HCT116 (cell line): Measurements from ENCODE around the gene PLCB1. TPM values are rescaled to one million over a fixed set of nuclear protein-coding genes. Genes with fewer than 3 reads are reported as not detected.

Experiments
- ATAC-seq: fragments of 200-7000 bp; cut with Tn5 transposase; 2 replicates; pipeline ENCODE4 v1.9.1; 2020; ENCODE audit warnings: mild to moderate bottlenecking, moderate library complexity
- BruUV-seq: library from RNA; stranded (reverse); fragments of 400-500 nt; replicated peaks from 2 replicates; lab custom pipeline; 2021; lab: Mats Ljungman, UMichigan
- CTCF ChIA-PET: fragments of 300-600 bp; sonication (Branson Sonifier 250); formaldehyde crosslinking; loops from one replicate; lab custom pipeline; 2021; ENCODE audit warnings: antibody characterized with exemption; lab: Charles Lee
- POLR2A ChIA-PET: fragments of 300-600, 350-600 bp; sonication (Branson Sonifier 250); formaldehyde crosslinking; loops from one replicate; lab custom pipeline; 2021; ENCODE audit warnings: antibody characterized with exemption; lab: Charles Lee
- RAD21 ChIA-PET, 2 experiments: fragments of 300-600 bp; sonication (Branson Sonifier 250); formaldehyde crosslinking; loops; one replicate each; lab custom pipeline; 2023; ENCODE audit warnings: low total read pairs in 2 of 2; ENCODE audit not compliant: uncharacterized antibody in 2 of 2, unreplicated experiment in 2 of 2, low non-redundant PET in 1 of 2; lab: Charles Lee
- DNase-seq: peaks from one replicate; pipeline ENCODE4 v3.0.0-alpha.2; 2010; ENCODE audit warnings: low read depth, low spot score
- H2AFZ ChIP-seq: fragments of 200-600 bp; shearing (Covaris generic), sonication (generic); 2 replicates; pipeline ENCODE4 v1.6.1; 2017; ENCODE audit warnings: low read depth, mixed run types, mixed read lengths, antibody characterized with exemption, low read length; ENCODE audit not compliant: poor library complexity, severe bottlenecking
- H3K27ac ChIP-seq: 2 replicates; pipeline ENCODE4 v1.5.1; 2012; ENCODE audit warnings: low read depth, low read length
- H3K27me3 ChIP-seq: fragments of 200-600 bp; sonication (generic); 2 replicates; pipeline ENCODE4 v1.6.1; 2016; ENCODE audit warnings: mixed run types, low read length, mixed read lengths; ENCODE audit not compliant: insufficient read depth
- H3K36me3 ChIP-seq, 2 experiments: fragments of 200-500 bp in 1 of 2; fragments of 200-600 bp in 1 of 2; sonication (Bioruptor generic) in 1 of 2; sonication (generic) in 1 of 2; 2 replicates each; pipeline versions ENCODE4 v1.5.1 to v1.6.1; 2014 to 2016; ENCODE audit warnings: low read length in 2 of 2, inconsistent platforms in 1 of 2, mixed read lengths in 1 of 2, mixed run types in 1 of 2; ENCODE audit not compliant: insufficient read depth in 2 of 2, control insufficient read depth in 1 of 2
- H3K4me1 ChIP-seq, 2 experiments: fragments of 200-600 bp in 1 of 2; sonication (generic) in 1 of 2; 2 replicates each; pipeline versions ENCODE4 v1.5.1 to v1.6.1; 2012 to 2017; ENCODE audit warnings: low read length in 2 of 2, inconsistent platforms in 1 of 2, mild to moderate bottlenecking in 1 of 2, mixed read lengths in 1 of 2, mixed run types in 1 of 2, moderate library complexity in 1 of 2; ENCODE audit not compliant: insufficient read depth in 2 of 2, control insufficient read depth in 1 of 2
- H3K4me2 ChIP-seq: fragments of 200-600 bp; sonication (generic); 2 replicates; pipeline ENCODE4 v1.6.1; 2017; ENCODE audit warnings: mixed run types, low read length, mixed read lengths
- H3K4me3 ChIP-seq, 2 experiments: fragments of 200-600 bp in 1 of 2; sonication (generic) in 1 of 2; replicated peaks in 1 of 2; 2 replicates each; pipeline ENCODE4 v1.5.1; 2011 to 2016; ENCODE audit warnings: low read length in 2 of 2, control low read depth in 1 of 2, low read depth in 1 of 2, mild to moderate bottlenecking in 1 of 2, mixed read lengths in 1 of 2, mixed run types in 1 of 2
- H3K79me2 ChIP-seq: fragments of 200-600 bp; sonication (generic); 2 replicates; pipeline ENCODE4 v1.6.1; 2017; ENCODE audit warnings: mild to moderate bottlenecking, mixed run types, low read length, moderate library complexity, mixed read lengths; ENCODE audit not compliant: insufficient read depth
- H3K9ac ChIP-seq: fragments of 200-600 bp; sonication (generic); 2 replicates; pipeline ENCODE4 v1.6.1; 2016; ENCODE audit warnings: low read length, mixed read lengths
- H3K9me2 ChIP-seq: fragments of 200-600 bp; sonication (generic), shearing (Covaris generic); 2 replicates; pipeline ENCODE4 v1.6.1; 2017; ENCODE audit warnings: mixed run types, mild to moderate bottlenecking, moderate library complexity; ENCODE audit not compliant: insufficient read depth
- H3K9me3 ChIP-seq, 2 experiments: fragments of 200-500 bp in 1 of 2; fragments of 200-600 bp in 1 of 2; sonication (Bioruptor generic) in 1 of 2; sonication (generic) in 1 of 2; 2 replicates each; pipeline ENCODE4 v1.6.1; 2014 to 2017; ENCODE audit warnings: low read length in 2 of 2, mixed read lengths in 2 of 2, inconsistent platforms in 1 of 2, low read depth in 1 of 2, mild to moderate bottlenecking in 1 of 2, mixed run types in 1 of 2, moderate library complexity in 1 of 2; ENCODE audit not compliant: control insufficient read depth in 1 of 2, insufficient read depth in 1 of 2
- H4K20me1 ChIP-seq: fragments of 200-600 bp; sonication (generic), shearing (Covaris generic); 2 replicates; pipeline ENCODE4 v1.6.1; 2017; ENCODE audit warnings: mixed run types, mild to moderate bottlenecking, moderate library complexity; ENCODE audit not compliant: insufficient read depth
- ATF3 ChIP-seq: IDR thresholded peaks from 2 replicates; pipeline ENCODE4 v1.6.1; 2012
- CBX3 ChIP-seq: IDR thresholded peaks from 2 replicates; pipeline ENCODE4 v1.6.1; 2012; ENCODE audit warnings: low read depth
- CEBPB ChIP-seq: IDR thresholded peaks from 2 replicates; pipeline ENCODE4 v1.6.1; 2012; ENCODE audit warnings: low read depth
- CTCF ChIP-seq, 3 experiments: fragments of 200-600 bp in 1 of 3; sonication (generic) in 1 of 3; IDR thresholded peaks in 2 of 3; conservative IDR thresholded peaks in 1 of 3; 2 replicates each; pipeline ENCODE4 v1.5.1; 2012 to 2017; ENCODE audit warnings: low read depth in 2 of 3, low read length in 2 of 3, antibody characterized with exemption in 1 of 3, borderline replicate concordance in 1 of 3, control low read depth in 1 of 3, mild to moderate bottlenecking in 1 of 3, mixed read lengths in 1 of 3, mixed run types in 1 of 3, moderate library complexity in 1 of 3; ENCODE audit not compliant: insufficient read depth in 1 of 3
- ELF1 ChIP-seq: IDR thresholded peaks from 2 replicates; pipeline ENCODE4 v1.6.1; 2012; ENCODE audit warnings: low read depth, borderline replicate concordance
- EZH2 ChIP-seq: fragments of 200-600 bp; sonication (generic); IDR thresholded peaks from 2 replicates; pipeline ENCODE4 v1.6.1; 2017; ENCODE audit warnings: antibody characterized with exemption, mixed run types
- EZH2phosphoT487 ChIP-seq: fragments of 200-600 bp; IDR thresholded peaks from 2 replicates; pipeline ENCODE4 v1.6.1; 2018; ENCODE audit warnings: antibody characterized with exemption, borderline replicate concordance
- FOSL1 ChIP-seq: IDR thresholded peaks from 2 replicates; pipeline ENCODE4 v1.6.1; 2012; ENCODE audit warnings: low read depth
- JUND ChIP-seq: IDR thresholded peaks from 2 replicates; pipeline ENCODE4 v1.6.1; 2012
- MAX ChIP-seq: IDR thresholded peaks from 2 replicates; pipeline ENCODE4 v1.6.1; 2012
- POLR2AphosphoS5 ChIP-seq: IDR thresholded peaks from 2 replicates; pipeline ENCODE4 v1.6.1; 2011; ENCODE audit warnings: mild to moderate bottlenecking, low read depth, low read length, moderate library complexity
- RAD21 ChIP-seq: IDR thresholded peaks from 2 replicates; pipeline ENCODE4 v1.6.1; 2012; ENCODE audit warnings: low read depth, mild to moderate bottlenecking
- REST ChIP-seq: IDR thresholded peaks from 2 replicates; pipeline ENCODE4 v1.6.1; 2012; ENCODE audit warnings: low read depth
- SRF ChIP-seq: IDR thresholded peaks from 2 replicates; pipeline ENCODE4 v1.6.1; 2012; ENCODE audit warnings: low read depth
- YY1 ChIP-seq: IDR thresholded peaks from 2 replicates; pipeline ENCODE4 v1.6.1; 2011; ENCODE audit warnings: low read length, low read depth, moderate library complexity, mild to moderate bottlenecking; ENCODE audit not compliant: insufficient replicate concordance; ENCODE audit errors: extremely low read depth
- ZFX ChIP-seq: fragments of 450-650 bp; IDR thresholded peaks from 2 replicates; pipeline ENCODE4 v1.6.1; 2017
- ZNF274 ChIP-seq: fragments of 200-500 bp; sonication (Bioruptor generic); IDR thresholded peaks from 2 replicates; pipeline ENCODE4 v1.6.1; 2014; ENCODE audit warnings: mild to moderate bottlenecking, low read depth, low read length, inconsistent platforms
- intact Hi-C: fragments of 100-400 bp; cut with micrococcal nuclease; formaldehyde crosslinking; loops from 2 replicates; pipeline ENCODE4 v1.10.0; 2022
- total RNA-seq: library from RNA; stranded (reverse); gene quantifications from one replicate; pipeline ENCODE4 v1.2.1, GENCODE V29; 2021; ENCODE audit not compliant: unreplicated experiment

PLCB1 gene
- total RNA-seq, 1 experiment from 2014 or later = 15.8 TPM

- H3K27ac ChIP-seq = no peak overlapping the region
- DNase-seq (no peak), ATAC-seq (no peak)
- H2AFZ ChIP-seq = no peak overlapping the region
- no peak overlapping the region for H3K4me3 ChIP-seq
- H3K9ac ChIP-seq = no peak overlapping the region
- no peaks in the 10 kb centered on the region for H3K4me1 ChIP-seq
- H3K36me3 ChIP-seq = no peaks in the 10 kb centered on the region
- BruUV-seq = no TSS peak
- H3K79me2 ChIP-seq = no peaks in the 10 kb centered on the region
- intact Hi-C loops = no loop called here
- CTCF ChIA-PET = no interaction called here
- H3K27me3 ChIP-seq = no peaks in the 10 kb centered on the region
- RAD21 ChIA-PET = no interaction called here
- POLR2A ChIA-PET = no interaction called here
- H3K9me3 ChIP-seq = no peaks in the 10 kb centered on the region
- H3K9me2 ChIP-seq = no peaks in the 10 kb centered on the region
- no peak for TF ChIP-seq CTCF (IDR thresholded peaks at IDR 0.05 in 2 of 3, conservative IDR thresholded peaks at IDR 0.05 in 1 of 3; ENCODE audit: borderline replicate concordance in 1 of 3, insufficient read depth in 1 of 3, low read depth in 2 of 3, low read length in 2 of 3)
- TF ChIP-seq EZH2phosphoT487 = no peak
- no peak for TF ChIP-seq ATF3
- TF ChIP-seq RAD21 = no peak
- TF ChIP-seq JUND = no peak
- no peak for TF ChIP-seq EZH2
- TF ChIP-seq ELF1 = no peak
- TF ChIP-seq YY1 = no peak
- TF ChIP-seq ZNF274 = no peak
- no peak for TF ChIP-seq FOSL1
- no peak for TF ChIP-seq REST
- TF ChIP-seq ZFX = no peak
- no peak for TF ChIP-seq MAX
- no peak for TF ChIP-seq POLR2AphosphoS5
- no peak for TF ChIP-seq CEBPB
- no peak for TF ChIP-seq CBX3
- no peak for TF ChIP-seq SRF
- TF ChIP-seq, all 23 proteins: peak for 0
- no peak overlapping the region for H3K4me2 ChIP-seq
- no peaks in the 10 kb centered on the region for H4K20me1 ChIP-seq
Measured at GRCh38 chr20:8568075-8568474, 436.0 kb downstream of the PLCB1 start.
